K562 (cell line): Measurements from ENCODE around the gene FADS1. TPM values are rescaled to one million over a fixed set of nuclear protein-coding genes. Genes with fewer than 3 reads are reported as not detected.
A peak's percentile ranks its signal among the peaks of the same experiment; 100 is the strongest.

Experiments
- ASH1L ChIP-seq: fragments of 450-650 bp; IDR thresholded peaks from 2 replicates; pipeline ENCODE4 v1.6.1; 2018; ENCODE audit warnings: borderline replicate concordance, mild to moderate bottlenecking, low read depth; ENCODE audit not compliant: partially characterized antibody
- BRD4 ChIP-seq: fragments of 200-600 bp; sonication (generic); IDR thresholded peaks from 2 replicates; pipeline ENCODE4 v1.6.1; 2017; ENCODE audit warnings: inconsistent platforms
- CEBPB ChIP-seq: fragments of 450-650 bp; IDR thresholded peaks from 2 replicates; pipeline ENCODE4 v1.6.1; 2016; ENCODE audit warnings: missing genetic modification characterization, missing compliant biosample characterization
- CHCHD3 ChIP-seq: fragments of 250-450 bp; sonication (Bioruptor Pico); IDR thresholded peaks from 2 replicates; pipeline ENCODE4 v2.1.2; 2022; ENCODE audit warnings: mild to moderate bottlenecking
- HMG20A ChIP-seq: fragments of 450-650 bp; formaldehyde crosslinking; conservative IDR thresholded peaks from 2 replicates; pipeline ENCODE4 v1.4.0; 2020; ENCODE audit warnings: mild to moderate bottlenecking, mixed read lengths
- HNRNPL ChIP-seq: fragments of 200-400 bp; formaldehyde crosslinking; IDR thresholded peaks from 2 replicates; pipeline ENCODE4 v1.6.1; 2017; ENCODE audit warnings: low read depth, mild to moderate bottlenecking, low read length
- KAT7 ChIP-seq: sonication (generic); formaldehyde crosslinking; IDR thresholded peaks from 2 replicates; pipeline ENCODE4 v1.8.0; 2022; ENCODE audit warnings: missing genetic modification reagents, mild to moderate bottlenecking, borderline replicate concordance
- NCOA2 ChIP-seq, 2 experiments: fragments of 450-650 bp; IDR thresholded peaks; 2 replicates each; pipeline ENCODE4 v1.6.1; 2018; ENCODE audit warnings: mild to moderate bottlenecking in 2 of 2, moderate library complexity in 1 of 2; ENCODE audit not compliant: partially characterized antibody in 2 of 2
- POLR3A ChIP-seq: IDR thresholded peaks from 2 replicates; pipeline ENCODE4 v1.6.1; 2011; ENCODE audit warnings: borderline replicate concordance, mild to moderate bottlenecking, moderate library complexity; ENCODE audit not compliant: insufficient read length, insufficient read depth; ENCODE audit errors: extremely low read depth
- RBM17 ChIP-seq: fragments of 200-400 bp; formaldehyde crosslinking; IDR thresholded peaks from 2 replicates; pipeline ENCODE4 v1.6.1; 2017; ENCODE audit warnings: low read depth, mild to moderate bottlenecking, low read length, borderline replicate concordance
- RBM22 ChIP-seq: fragments of 200-400 bp; formaldehyde crosslinking; IDR thresholded peaks from 2 replicates; pipeline ENCODE4 v1.6.1; 2018; ENCODE audit warnings: low read length, low read depth; ENCODE audit not compliant: poor library complexity, severe bottlenecking
- RFX7 ChIP-seq: fragments of 250-450 bp; sonication (Bioruptor Pico); IDR thresholded peaks from 2 replicates; pipeline ENCODE4 v1.5.1; 2021; ENCODE audit warnings: mild to moderate bottlenecking
- SAFB ChIP-seq: fragments of 200-400 bp; formaldehyde crosslinking; IDR thresholded peaks from 2 replicates; pipeline ENCODE4 v1.6.1; 2017; ENCODE audit warnings: low read depth, low read length, borderline replicate concordance
- THRAP3 ChIP-seq: fragments of 450-650 bp; IDR thresholded peaks from 2 replicates; pipeline ENCODE4 v1.6.1; 2016; ENCODE audit warnings: mild to moderate bottlenecking, inconsistent platforms, borderline replicate concordance
- XRCC5 ChIP-seq: fragments of 200-400 bp; formaldehyde crosslinking; IDR thresholded peaks from 2 replicates; pipeline ENCODE4 v1.6.1; 2017; ENCODE audit warnings: low read depth, mild to moderate bottlenecking, low read length
- ZBTB1 ChIP-seq: sonication (generic); formaldehyde crosslinking; IDR thresholded peaks from 2 replicates; pipeline ENCODE4 v1.8.1; 2023; ENCODE audit warnings: missing genetic modification reagents, low read depth, mild to moderate bottlenecking, borderline replicate concordance
- ZNF445 ChIP-seq: fragments of 250-450 bp; sonication (Bioruptor Pico); IDR thresholded peaks from 2 replicates; pipeline ENCODE4 v1.4.0; 2020; ENCODE audit warnings: low read depth, mild to moderate bottlenecking, moderate library complexity
- ZNF75A ChIP-seq: fragments of 450-650 bp; formaldehyde crosslinking; IDR thresholded peaks from 2 replicates; pipeline ENCODE4 v1.4.0; 2020; ENCODE audit warnings: mild to moderate bottlenecking
- polyA plus RNA-seq, 8 experiments: library from polyadenylated mRNA; depleted of rRNA in 4 of 8; stranded (reverse) in 5 of 8; unstranded in 3 of 8; fragments of >200 nt; fragmentation: Nextera tagmentation in 2 of 8; fragmentation: Illumina TruSeq in 1 of 8; extraction: Ambion mirVana in 2 of 8; extraction: Trizol in 1 of 8; gene quantifications; 2 replicates each; pipeline versions ENCODE4 v1.2.1 to v1.2.3, GENCODE V29; 2011 to 2014; ENCODE audit warnings: inconsistent platforms in 1 of 8, missing spikeins in 1 of 8
- total RNA-seq, 7 experiments: library from RNA; depleted of rRNA in 6 of 7; stranded (reverse); fragments of >200 nt in 6 of 7; fragmentation: Illumina TruSeq in 2 of 7; extraction: Trizol in 2 of 7; gene quantifications; 2 replicates each; pipeline versions ENCODE4 v1.2.1 to v1.2.3, GENCODE V29; 2011 to 2021; ENCODE audit warnings: low replicate concordance in 1 of 7
- TF ChIP-seq, protein P1 (sequence below), 2 experiments: fragments of 150-350 bp in 1 of 2; IDR thresholded peaks; 2 replicates each; pipeline ENCODE4 v1.6.1; 2012 to 2016; ENCODE audit warnings: low read depth in 2 of 2, low read length in 2 of 2, mild to moderate bottlenecking in 1 of 2, moderate library complexity in 1 of 2
- TF ChIP-seq, protein P2 (sequence below): fragments of 450-650 bp; formaldehyde crosslinking; IDR thresholded peaks from 2 replicates; pipeline ENCODE4 v1.4.0; 2020; ENCODE audit warnings: mild to moderate bottlenecking, mixed read lengths
- TF ChIP-seq, protein P3 (sequence below): fragments of 250-450 bp; sonication (Bioruptor Pico); IDR thresholded peaks from 2 replicates; pipeline ENCODE4 v1.4.0; 2020; ENCODE audit warnings: mild to moderate bottlenecking

The FADS1 gene
- total and polyA plus RNA-seq, 9 of the 15 experiments (the other 6 are each of a cell fraction or from before 2014, with no cell fraction given) = 110 to 864 (median 364) TPM

DNA sequence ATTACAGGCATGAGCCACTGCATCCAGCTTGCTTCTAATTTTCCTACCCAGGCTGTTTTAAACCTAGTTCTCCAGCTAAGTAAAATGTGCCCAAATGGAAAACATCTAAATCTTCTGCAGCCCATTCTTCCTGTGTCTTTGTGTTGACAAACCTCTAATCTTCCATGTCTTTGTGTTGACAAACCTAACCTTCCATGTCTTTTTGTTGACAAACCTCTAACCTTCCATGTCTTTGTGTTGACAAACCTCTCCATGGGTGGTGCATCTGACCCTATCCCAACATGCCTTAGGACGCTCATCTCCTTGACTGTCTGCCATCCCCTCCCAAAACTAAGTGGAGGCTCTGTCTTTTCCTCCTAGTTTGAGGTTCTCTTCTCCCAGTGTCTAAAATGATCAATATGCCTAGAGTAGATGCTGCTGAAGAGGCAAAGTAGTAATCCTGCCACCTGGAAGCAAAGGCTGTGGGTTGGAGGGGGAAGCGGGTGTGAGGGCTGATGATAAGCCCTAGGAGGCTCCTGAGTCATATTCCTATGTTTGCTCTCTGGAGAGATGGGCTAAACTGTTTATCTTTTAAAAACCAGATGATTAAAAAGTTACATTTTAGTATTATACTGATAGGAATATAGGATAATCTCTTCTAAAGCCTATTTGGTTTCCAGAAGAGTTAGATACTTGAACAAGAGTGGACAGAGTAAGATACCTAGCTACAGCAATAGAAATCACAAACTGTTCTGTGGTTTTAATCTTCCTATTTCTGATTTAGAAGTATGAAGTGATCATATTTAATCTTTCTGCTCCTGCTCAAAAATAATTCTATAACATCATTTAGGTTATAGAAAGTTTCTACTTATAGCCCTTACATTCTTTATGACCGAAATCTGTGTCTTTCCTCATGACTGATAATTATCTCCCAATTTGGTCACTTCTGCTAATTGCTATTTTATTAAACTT lies 16.2 kb downstream of the FADS1 start (continued):
- TF ChIP-seq ZNF445 (CRISPR knock-in tag) (no peak), RBM17 (no peak), ZNF75A (CRISPR knock-in tag) (no peak), HNRNPL (no peak), THRAP3 (peak; percentile 18; the same call in 1 of the 2 replicates), ASH1L (no peak), POLR3A (no peak), SAFB (no peak), KAT7 (peak; percentile 36; the same call in 1 of the 2 replicates), CHCHD3 (CRISPR knock-in tag) (no peak), HMG20A (CRISPR knock-in tag) (no peak), BRD4 (no peak), RBM22 (no peak), CEBPB (tag) (no peak), NCOA2 (IDR thresholded peaks at IDR 0.05; ENCODE audit: partially characterized antibody in 2 of 2) (no peak), ZBTB1 (no peak), XRCC5 (no peak), RFX7 (CRISPR knock-in tag) (no peak)
- TF ChIP-seq, protein P1, sequence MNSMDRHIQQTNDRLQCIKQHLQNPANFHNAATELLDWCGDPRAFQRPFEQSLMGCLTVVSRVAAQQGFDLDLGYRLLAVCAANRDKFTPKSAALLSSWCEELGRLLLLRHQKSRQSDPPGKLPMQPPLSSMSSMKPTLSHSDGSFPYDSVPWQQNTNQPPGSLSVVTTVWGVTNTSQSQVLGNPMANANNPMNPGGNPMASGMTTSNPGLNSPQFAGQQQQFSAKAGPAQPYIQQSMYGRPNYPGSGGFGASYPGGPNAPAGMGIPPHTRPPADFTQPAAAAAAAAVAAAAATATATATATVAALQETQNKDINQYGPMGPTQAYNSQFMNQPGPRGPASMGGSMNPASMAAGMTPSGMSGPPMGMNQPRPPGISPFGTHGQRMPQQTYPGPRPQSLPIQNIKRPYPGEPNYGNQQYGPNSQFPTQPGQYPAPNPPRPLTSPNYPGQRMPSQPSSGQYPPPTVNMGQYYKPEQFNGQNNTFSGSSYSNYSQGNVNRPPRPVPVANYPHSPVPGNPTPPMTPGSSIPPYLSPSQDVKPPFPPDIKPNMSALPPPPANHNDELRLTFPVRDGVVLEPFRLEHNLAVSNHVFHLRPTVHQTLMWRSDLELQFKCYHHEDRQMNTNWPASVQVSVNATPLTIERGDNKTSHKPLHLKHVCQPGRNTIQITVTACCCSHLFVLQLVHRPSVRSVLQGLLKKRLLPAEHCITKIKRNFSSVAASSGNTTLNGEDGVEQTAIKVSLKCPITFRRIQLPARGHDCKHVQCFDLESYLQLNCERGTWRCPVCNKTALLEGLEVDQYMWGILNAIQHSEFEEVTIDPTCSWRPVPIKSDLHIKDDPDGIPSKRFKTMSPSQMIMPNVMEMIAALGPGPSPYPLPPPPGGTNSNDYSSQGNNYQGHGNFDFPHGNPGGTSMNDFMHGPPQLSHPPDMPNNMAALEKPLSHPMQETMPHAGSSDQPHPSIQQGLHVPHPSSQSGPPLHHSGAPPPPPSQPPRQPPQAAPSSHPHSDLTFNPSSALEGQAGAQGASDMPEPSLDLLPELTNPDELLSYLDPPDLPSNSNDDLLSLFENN (IDR thresholded peaks at IDR 0.05; ENCODE audit: low read depth in 2 of 2, low read length in 2 of 2) = peak in 1 of 2 experiments; percentile 92; a peak in 2 of 4 replicates
- TF ChIP-seq, protein P2, sequence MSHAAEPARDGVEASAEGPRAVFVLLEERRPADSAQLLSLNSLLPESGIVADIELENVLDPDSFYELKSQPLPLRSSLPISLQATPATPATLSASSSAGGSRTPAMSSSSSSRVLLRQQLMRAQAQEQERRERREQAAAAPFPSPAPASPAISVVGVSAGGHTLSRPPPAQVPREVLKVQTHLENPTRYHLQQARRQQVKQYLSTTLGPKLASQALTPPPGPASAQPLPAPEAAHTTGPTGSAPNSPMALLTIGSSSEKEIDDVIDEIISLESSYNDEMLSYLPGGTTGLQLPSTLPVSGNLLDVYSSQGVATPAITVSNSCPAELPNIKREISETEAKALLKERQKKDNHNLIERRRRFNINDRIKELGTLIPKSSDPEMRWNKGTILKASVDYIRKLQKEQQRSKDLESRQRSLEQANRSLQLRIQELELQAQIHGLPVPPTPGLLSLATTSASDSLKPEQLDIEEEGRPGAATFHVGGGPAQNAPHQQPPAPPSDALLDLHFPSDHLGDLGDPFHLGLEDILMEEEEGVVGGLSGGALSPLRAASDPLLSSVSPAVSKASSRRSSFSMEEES (CRISPR knock-in tag) = no peak
- TF ChIP-seq, protein P3, sequence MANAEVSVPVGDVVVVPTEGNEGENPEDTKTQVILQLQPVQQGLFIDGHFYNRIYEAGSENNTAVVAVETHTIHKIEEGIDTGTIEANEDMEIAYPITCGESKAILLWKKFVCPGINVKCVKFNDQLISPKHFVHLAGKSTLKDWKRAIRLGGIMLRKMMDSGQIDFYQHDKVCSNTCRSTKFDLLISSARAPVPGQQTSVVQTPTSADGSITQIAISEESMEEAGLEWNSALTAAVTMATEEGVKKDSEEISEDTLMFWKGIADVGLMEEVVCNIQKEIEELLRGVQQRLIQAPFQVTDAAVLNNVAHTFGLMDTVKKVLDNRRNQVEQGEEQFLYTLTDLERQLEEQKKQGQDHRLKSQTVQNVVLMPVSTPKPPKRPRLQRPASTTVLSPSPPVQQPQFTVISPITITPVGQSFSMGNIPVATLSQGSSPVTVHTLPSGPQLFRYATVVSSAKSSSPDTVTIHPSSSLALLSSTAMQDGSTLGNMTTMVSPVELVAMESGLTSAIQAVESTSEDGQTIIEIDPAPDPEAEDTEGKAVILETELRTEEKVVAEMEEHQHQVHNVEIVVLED (CRISPR knock-in tag) = no peak
